Muscle of arm (tissue), 12 donors: ENCODE results near the gene TENT5C. TPM values are rescaled to one million over a fixed set of nuclear protein-coding genes. Genes with fewer than 3 reads are reported as not detected.

Experiments
- DNase-seq: peaks from one replicate; pipeline ENCODE4 v3.0.0-alpha.2; 2013
- polyA plus RNA-seq, 12 donors: library from polyadenylated mRNA; unstranded; fragments of 120-200 nt; gene quantifications; one replicate each; pipeline ENCODE4 v1.2.1, GENCODE V29; 2013; ENCODE audit not compliant: insufficient read length in 12 of 12

The TENT5C gene
- polyA plus RNA-seq, 12 donors = 2.1 to 10.0 (median 3.2) TPM; not detected in 1

GRCh38 chr1:117570988-117571409 lies 34.8 kb upstream of the TENT5C start:
- no peak for DNase-seq

DNA sequence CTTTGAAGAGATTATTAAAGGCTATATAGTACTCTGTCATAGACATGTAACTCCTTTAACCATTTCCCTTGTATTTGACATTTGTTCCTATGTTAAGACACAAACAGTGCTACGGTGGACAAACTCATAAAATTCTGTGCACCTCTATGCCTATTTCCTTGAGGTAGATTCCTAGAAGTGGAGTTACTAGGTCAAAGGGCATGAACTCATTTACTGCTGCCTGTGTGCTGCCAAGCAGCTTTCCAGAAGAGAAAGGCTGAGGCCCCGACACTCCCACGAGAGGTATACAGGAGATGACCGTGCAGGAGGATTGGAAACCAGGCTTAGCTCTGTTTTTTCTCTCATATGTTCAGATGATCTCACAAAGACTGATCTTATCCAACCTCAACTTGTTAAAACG lies 34.4 kb upstream of the TENT5C start:
- no peak for DNase-seq

- no peak for DNase-seq
Measured at GRCh38 chr1:117572546-117572945, 33.3 kb upstream of the TENT5C start.

GRCh38 chr1:117573386-117574023 lies 32.3 kb upstream of the TENT5C start:
- no peak for DNase-seq

DNA sequence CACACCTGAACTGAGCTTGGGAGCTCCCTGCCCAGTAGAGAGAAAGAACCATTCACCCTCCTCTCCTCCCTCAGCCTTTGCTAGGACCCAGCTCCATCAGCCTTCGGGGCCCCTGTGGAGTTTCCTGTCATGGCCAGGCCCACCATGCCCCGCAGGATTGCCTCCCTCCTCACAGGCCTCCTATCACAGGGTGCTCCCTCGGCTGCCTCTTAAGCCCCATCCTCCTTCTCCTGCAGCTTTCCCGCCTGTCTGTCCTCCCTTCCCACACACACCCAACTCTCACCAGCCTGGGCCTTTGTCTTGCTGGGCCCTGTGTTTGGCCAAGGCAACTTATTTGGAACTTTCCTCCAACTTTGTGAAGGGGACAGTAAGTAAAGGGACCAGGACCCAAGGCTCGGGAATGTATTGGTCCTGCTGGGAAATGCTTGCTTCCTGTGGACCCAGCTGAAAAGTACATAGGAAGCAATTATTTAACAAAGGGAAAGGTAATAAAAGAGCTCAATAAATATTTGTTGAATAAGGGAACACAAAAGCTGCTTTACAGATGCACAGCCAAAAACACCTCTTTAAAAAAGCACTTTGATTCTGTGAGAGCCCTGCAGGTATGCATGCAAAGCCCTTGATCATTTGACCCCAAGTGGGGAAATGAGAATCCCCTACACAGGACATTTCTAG lies 31.6 kb upstream of the TENT5C start:
- DNase-seq = no peak

GRCh38 chr1:117575586-117576225 lies 30.1 kb upstream of the TENT5C start:
- no peak for DNase-seq

DNA sequence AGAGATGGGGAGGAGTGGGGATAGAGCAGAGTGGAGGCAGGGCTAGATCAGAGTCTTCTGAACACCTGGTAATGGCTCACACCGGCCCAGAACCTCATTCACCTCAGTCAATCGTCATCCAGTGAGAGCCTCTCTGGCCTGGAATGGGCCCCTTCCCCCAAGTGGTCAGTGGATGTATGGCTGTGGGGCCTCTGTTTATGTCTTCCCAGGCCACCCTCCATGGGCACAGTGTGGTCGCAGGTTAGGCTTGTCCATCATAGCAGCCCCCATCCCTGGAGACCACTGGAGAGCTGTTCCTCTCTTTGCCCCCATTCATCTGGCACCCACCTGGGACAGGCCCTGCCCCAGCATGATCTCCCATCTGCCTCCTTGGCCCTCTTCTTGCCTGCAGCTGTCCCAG lies 29.6 kb upstream of the TENT5C start:
- no peak for DNase-seq

DNA sequence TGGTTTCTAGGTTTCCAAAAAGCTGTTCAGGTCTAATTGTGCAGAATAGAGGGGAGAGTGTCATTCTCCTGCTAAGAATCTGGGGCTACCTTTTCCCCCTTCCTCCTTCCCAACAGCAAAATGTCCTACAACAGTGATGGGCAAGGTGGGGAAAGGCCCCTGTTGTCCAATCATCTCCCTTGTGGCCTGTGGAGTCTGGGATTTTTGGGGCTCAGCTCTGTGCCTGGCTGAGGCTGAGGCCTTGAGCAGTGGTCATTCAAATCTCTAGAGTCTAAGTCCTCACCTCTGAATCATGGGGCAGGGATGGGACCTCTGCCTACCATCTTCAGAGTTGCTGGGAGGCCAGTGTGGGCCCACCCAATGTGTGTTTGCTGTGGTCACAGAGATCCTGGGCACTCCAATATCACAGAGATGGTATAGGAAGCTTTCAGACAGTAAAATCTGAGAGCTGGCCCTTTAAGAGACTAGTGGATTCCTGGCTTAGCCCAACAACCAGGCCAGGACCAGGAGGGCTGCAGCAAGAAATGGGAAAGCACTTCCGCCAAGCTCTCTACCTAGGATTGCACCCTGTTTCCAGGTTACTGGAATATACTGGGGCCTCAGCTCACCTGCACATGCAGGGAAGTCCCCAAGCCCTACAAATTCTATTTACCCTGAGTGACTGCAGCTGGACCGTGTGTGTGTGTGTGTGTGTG lies 28.5 kb upstream of the TENT5C start:
- DNase-seq = no peak

GRCh38 chr1:117578466-117578865 lies 27.4 kb upstream of the TENT5C start:
- no peak for DNase-seq

DNA sequence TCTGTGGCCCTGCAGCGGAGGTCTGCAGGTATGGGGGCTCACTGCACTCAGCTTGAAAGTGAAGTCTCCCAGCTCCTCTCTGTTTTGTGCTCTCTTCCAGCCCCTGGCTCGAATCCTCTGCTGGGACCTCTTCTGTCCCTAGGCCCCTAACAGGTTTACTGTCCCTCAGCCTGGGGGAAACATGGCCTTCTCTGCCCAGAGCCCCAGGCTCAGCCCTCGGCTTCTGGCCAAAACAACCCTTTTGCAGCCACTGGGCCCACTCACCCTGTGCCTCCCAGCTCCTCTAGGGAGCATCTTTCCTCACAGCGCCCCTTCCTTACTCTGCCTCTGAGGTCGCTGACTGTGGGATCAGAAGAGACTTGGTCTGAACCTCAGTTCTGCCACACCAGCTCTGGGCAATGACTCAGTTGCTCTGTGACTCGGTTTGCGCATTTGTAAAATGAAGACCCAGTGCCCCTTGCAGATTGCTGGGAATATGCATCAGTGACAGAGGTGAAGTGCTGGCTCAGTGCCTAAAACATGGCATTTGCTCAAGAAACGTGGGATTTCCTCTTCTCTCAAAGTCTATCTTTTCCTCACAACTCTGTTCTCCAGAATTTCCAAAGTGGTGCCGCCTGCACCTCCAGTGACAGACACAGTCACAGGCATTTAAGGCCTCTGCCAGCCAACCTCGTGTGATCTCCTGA lies 26.5 kb upstream of the TENT5C start:
- DNase-seq = no peak

- no peak for DNase-seq
Measured at GRCh38 chr1:117580436-117580835, 25.4 kb upstream of the TENT5C start.

DNA sequence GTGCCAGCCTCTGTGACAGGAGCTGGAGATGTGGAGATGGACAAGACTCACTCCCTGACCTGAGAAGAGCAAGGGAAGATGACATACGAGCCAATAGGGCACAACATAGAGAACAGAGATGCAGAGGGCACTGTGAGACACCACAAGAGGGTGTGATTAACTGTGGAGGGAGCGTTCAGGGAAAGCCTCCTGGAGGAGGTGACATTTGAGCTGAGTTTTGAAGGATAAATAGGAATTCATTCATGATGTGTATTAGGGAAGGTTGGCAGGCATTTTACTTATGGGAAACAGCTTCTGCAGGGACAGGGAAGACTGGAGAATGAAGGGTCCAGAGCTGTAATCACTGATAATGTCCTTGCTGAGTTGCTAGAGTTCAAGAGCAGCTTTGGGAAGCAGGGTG lies 25.0 kb upstream of the TENT5C start:
- DNase-seq = no peak

GRCh38 chr1:117581391-117581943 lies 24.4 kb upstream of the TENT5C start:
- DNase-seq = no peak

- no peak for DNase-seq
Measured at GRCh38 chr1:117582451-117582850, 23.4 kb upstream of the TENT5C start.

GRCh38 chr1:117583247-117583646 lies 22.6 kb upstream of the TENT5C start:
- DNase-seq = no peak

GRCh38 chr1:117584181-117584580 lies 21.7 kb upstream of the TENT5C start:
- no peak for DNase-seq

GRCh38 chr1:117585086-117585485 lies 20.8 kb upstream of the TENT5C start:
- DNase-seq = no peak

DNA sequence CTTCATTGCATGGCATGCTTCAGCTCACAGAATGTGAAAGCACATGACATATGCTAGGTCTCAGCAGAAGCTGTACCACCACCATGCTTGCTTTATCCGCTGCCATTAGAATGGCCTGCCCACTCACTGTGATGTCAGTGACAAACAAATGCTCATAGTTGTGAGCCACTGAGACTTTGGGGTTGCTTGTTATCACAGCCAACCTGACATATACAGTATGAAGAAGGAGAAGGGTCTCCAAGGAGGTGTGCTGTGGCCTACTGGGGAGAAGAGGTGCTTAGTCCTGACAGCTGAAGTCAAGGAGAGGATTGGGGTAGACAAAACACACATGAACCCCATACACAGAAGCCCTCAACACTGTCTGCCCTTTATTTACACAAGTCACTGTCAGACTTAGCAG lies 19.5 kb upstream of the TENT5C start:
- no peak for DNase-seq

- DNase-seq = no peak
Measured at GRCh38 chr1:117586747-117587498, 18.9 kb upstream of the TENT5C start.

DNA sequence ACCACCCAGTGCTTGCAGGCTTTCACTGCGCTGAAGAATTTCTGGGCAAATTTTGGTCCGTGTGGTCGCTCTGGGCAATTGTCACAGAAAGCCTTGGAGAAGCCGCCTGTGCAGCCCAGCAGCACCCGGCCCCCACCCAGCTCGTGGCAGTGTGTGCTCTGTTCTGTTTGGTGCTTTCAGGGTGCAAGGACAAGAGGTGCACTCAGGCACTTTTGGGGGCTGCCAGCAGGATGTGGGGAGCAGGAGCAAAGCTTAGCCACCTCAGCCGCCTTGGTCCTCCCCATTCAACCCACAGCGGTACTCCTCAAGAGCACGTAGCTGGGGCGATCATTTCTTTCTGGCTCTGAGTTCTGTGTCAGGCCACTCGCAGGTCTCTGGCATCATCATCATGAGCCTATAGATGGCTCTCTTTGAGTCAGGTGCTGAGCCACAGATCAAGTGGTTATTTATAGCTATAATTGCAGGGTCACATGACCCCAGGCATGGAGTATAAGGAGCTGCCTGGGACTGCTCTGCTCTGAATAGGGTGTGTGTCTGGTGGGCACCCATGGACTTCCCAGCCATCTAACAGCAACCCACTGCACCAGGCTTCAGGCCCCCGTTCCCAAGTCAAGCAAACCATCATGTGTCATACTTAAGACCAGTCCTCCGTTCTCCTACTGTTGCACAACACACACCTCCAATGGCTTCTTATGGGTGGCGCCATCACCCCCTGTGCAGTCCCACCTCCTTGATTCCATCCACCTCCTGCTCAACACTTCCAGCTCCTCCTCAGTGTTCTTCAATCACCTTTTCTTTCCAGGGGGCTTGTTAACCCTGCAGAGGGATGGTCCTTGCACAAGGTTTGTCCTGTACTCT lies 18.1 kb upstream of the TENT5C start:
- DNase-seq = no peak
